Fibroblast of villous mesenchyme (primary cell): ENCODE results near the gene B4GALNT4. TPM values are rescaled to one million over a fixed set of nuclear protein-coding genes. Genes with fewer than 3 reads are reported as not detected.

Experiments
- DNase-seq: peaks from one replicate; pipeline ENCODE4 v3.0.0-alpha.2; 2010; ENCODE audit warnings: low read depth
- H3K4me3 ChIP-seq: 2 replicates; pipeline ENCODE4 v1.5.1; 2011; ENCODE audit warnings: low read depth, mild to moderate bottlenecking, low read length
- total RNA-seq: library from RNA; depleted of rRNA; stranded (reverse); fragments of >200 nt; gene quantifications from 2 replicates; pipeline ENCODE4 v1.2.3, GENCODE V29; 2012
- TF ChIP-seq, protein P1 (sequence below): IDR thresholded peaks from 2 replicates; pipeline ENCODE4 v1.5.1; 2012; ENCODE audit warnings: low read depth, mild to moderate bottlenecking, low read length; ENCODE audit not compliant: insufficient read depth

The B4GALNT4 gene
- total RNA-seq, 1 donor = 0.43 TPM

DNA sequence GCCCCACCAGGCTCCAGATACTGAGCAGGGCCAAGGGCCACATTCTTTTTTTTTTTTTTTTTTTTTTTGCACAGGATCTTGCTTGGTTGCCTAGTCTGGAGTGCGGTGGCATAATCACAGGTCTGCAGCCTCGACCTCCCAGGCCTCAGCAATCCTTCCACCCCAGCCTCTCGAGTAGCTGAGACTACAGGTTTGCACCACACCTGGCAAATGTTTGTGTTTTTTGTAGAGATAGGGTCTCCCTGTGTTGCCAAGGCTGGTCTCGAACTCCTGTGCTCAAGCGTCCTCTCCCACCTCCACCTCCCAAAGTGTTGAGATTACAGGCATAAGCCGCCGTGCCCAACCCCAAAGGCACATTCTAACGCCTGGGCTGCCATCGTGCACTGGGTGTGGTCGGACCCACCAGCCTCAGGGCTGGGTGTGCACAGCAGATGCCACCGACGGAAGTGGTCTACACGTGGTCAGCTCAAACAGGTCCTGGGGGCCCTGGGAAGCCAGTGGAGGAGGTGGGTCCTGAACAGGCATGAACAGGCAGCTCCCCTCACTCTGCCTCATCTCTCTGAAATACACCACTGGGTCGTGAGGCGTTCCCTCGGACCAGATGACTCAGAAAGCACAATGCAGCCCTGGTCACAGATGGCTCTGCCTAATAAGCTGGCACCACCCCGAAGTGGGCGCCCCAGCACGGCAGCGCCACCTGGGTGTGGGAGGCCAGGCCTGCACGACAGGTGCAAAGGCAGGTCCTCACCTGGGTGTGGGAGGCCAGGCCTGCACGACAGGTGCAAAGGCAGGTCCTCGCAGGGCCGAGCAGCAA, 5.1 kb upstream of the B4GALNT4 start:
- TF ChIP-seq, protein P1, sequence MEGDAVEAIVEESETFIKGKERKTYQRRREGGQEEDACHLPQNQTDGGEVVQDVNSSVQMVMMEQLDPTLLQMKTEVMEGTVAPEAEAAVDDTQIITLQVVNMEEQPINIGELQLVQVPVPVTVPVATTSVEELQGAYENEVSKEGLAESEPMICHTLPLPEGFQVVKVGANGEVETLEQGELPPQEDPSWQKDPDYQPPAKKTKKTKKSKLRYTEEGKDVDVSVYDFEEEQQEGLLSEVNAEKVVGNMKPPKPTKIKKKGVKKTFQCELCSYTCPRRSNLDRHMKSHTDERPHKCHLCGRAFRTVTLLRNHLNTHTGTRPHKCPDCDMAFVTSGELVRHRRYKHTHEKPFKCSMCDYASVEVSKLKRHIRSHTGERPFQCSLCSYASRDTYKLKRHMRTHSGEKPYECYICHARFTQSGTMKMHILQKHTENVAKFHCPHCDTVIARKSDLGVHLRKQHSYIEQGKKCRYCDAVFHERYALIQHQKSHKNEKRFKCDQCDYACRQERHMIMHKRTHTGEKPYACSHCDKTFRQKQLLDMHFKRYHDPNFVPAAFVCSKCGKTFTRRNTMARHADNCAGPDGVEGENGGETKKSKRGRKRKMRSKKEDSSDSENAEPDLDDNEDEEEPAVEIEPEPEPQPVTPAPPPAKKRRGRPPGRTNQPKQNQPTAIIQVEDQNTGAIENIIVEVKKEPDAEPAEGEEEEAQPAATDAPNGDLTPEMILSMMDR = no peak
- no peak for DNase-seq
- H3K4me3 ChIP-seq = no peak overlapping the region

- TF ChIP-seq, protein P1 = no peak
- H3K4me3 ChIP-seq = no peak overlapping the region
- DNase-seq = no peak
Measured at GRCh38 chr11:364991-365725, 4.1 kb upstream of the B4GALNT4 start.

DNA sequence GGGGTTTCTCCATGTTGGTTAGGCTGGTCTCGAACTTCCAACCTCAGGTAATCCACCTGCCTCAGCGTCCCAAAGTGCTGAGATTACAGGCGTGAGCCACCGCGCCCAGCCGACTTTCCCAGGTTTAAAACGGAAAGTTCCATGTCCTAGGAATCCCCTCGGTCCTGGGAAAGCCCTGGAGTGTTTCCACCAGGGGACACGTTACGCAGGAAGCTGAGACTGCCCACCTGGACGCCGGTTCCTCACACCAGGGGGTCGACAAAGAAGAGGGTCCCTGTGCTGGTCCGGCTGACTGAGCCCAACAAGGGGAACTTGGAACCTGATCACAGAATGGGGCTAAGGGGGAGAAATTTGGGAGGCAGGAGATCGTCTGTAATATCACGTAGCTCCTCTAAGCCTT, 3.5 kb upstream of the B4GALNT4 start:
- no peak for DNase-seq
- TF ChIP-seq, protein P1 = no peak
- no peak overlapping the region for H3K4me3 ChIP-seq

- H3K4me3 ChIP-seq = no peak overlapping the region
- DNase-seq = no peak
- TF ChIP-seq, protein P1 = no peak
Measured at GRCh38 chr11:367956-368413, 1.3 kb upstream of the B4GALNT4 start.

DNA sequence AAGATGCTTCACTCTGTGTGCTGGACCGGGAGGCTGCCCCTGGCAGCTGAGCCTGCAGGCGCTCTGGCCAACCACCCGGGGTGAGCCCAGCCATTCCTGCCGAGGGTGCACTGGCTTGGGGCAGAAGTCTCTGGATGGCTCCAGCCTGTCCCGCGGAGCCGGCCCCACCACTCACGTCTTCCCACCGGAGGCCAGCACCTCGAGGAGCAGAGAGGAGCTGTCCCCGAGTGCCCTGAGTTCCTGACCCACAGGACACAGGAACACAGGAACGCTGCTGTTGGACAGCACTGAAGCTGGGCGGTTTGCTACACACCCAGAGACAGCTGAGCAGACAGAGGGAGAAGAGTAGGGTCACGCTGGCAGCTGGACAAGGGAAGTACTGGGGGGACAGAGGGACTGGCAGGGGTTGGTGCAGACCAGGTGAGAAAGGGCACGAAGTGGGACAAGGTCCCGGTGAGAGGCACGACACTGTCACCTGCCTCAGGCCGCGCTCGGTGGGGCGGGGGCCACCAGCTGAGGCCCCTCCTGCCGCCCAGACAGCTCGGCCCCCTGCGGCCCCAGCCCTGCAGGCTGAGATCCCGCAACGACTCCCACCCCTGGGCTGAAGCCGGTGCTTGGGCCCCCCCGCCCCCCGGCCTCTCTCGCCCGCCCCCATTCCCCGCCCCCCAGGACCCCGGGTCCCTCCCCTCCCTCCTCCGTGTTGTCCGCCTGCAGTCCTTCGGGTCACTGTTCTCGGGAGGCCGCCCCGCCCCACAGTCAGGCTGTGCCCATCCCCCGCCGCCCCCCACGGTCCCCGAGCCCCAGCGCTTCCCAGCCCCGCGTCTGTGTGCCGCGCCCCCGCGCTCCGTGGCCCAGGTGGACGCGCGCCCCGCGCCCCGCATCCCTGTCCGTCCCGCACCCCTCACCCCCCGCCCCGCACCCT, 624 bp upstream of the B4GALNT4 start:
- TF ChIP-seq, protein P1 = no peak
- peak overlapping the region; percentile 9 for H3K4me3 ChIP-seq
- DNase-seq = peak; percentile 11

- no peak overlapping the region for H3K4me3 ChIP-seq
- TF ChIP-seq, protein P1 = no peak
- no peak for DNase-seq
Measured at GRCh38 chr11:370070-370941, 1.0 kb downstream of the B4GALNT4 start.
